DOHH2 (cell line): ENCODE results near the gene SLC5A9.

Source experiments
- EZH2phosphoT487 ChIP-seq: fragments of 200-600 bp; sonication (generic); IDR thresholded peaks from 2 replicates; pipeline ENCODE4 v1.6.1; 2017; ENCODE audit warnings: borderline replicate concordance, mild to moderate bottlenecking, antibody characterized with exemption, low read length, moderate library complexity, mixed read lengths
- TF ChIP-seq, protein P1 (sequence below): fragments of 200-600 bp; sonication (generic); IDR thresholded peaks from one replicate; pipeline ENCODE4 v1.5.1; 2014; ENCODE audit warnings: antibody characterized with exemption, mild to moderate bottlenecking, low read depth, low read length; ENCODE audit not compliant: poor library complexity, severe bottlenecking

DNA sequence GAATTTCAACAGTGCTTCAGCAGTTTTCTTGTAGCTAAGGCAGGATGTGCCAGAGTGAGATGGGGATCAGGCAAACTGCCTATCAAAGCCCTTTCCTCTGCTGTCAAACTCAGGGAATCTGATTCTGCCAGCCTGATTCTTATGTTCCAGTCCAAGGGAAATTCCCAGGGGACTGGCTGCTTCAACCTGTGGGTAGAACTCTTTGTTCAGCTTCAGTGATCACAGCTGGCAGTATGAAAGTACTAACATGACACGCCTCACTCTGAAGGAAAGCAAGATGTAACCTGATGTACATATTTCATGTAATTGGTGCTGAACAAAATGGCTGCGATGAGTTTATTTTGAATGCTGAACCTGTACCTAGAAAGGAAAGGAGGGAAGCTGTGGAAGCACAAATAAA is 40.1 kb upstream of the SLC5A9 start:
- TF ChIP-seq, protein P1, sequence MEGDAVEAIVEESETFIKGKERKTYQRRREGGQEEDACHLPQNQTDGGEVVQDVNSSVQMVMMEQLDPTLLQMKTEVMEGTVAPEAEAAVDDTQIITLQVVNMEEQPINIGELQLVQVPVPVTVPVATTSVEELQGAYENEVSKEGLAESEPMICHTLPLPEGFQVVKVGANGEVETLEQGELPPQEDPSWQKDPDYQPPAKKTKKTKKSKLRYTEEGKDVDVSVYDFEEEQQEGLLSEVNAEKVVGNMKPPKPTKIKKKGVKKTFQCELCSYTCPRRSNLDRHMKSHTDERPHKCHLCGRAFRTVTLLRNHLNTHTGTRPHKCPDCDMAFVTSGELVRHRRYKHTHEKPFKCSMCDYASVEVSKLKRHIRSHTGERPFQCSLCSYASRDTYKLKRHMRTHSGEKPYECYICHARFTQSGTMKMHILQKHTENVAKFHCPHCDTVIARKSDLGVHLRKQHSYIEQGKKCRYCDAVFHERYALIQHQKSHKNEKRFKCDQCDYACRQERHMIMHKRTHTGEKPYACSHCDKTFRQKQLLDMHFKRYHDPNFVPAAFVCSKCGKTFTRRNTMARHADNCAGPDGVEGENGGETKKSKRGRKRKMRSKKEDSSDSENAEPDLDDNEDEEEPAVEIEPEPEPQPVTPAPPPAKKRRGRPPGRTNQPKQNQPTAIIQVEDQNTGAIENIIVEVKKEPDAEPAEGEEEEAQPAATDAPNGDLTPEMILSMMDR = no peak
- no peak for TF ChIP-seq EZH2phosphoT487
